Prostate gland (tissue), 2 donors: ENCODE data around the gene RSPO3. TPM values are rescaled to one million over a fixed set of nuclear protein-coding genes. Genes with fewer than 3 reads are reported as not detected.

Source experiments
- DNase-seq: peaks from one replicate; pipeline ENCODE4 v3.0.0-alpha.2; 2019; ENCODE audit warnings: low spot score
- H3K27ac ChIP-seq, 2 donors: fragments of 200-600 bp; sonication (generic); 2 replicates each; pipeline ENCODE4 v1.5.1; 2017 to 2019
- H3K27me3 ChIP-seq: fragments of 200-600 bp; sonication (generic); replicated peaks from 2 replicates; pipeline ENCODE4 v1.5.1; 2019; ENCODE audit not compliant: insufficient read depth
- H3K36me3 ChIP-seq, 2 donors: fragments of 200-600 bp; sonication (generic); 1 replicate in 1 of 2; 2 replicates in 1 of 2; pipeline versions ENCODE4 v1.5.1 to v1.8.1; 2017 to 2019
- H3K4me1 ChIP-seq: fragments of 200-600 bp; sonication (generic); replicated peaks from 2 replicates; pipeline ENCODE4 v1.5.1; 2019
- H3K4me3 ChIP-seq, 2 donors: fragments of 200-600 bp; sonication (generic); 2 replicates each; pipeline ENCODE4 v1.5.1; 2017 to 2019
- H3K9me3 ChIP-seq: fragments of 200-600 bp; sonication (generic); 2 replicates; pipeline ENCODE4 v1.5.1; 2017
- CTCF ChIP-seq, 4 experiments: fragments of 200-600 bp in 2 of 4; fragments of 450-650 bp in 2 of 4; sonication (generic) in 2 of 4; IDR thresholded peaks; 1 replicate in 3 of 4; 2 replicates in 1 of 4; pipeline ENCODE4 v1.5.1; 2016 to 2019; ENCODE audit warnings: antibody characterized with exemption in 4 of 4, mild to moderate bottlenecking in 2 of 4, moderate library complexity in 2 of 4
- POLR2A ChIP-seq: fragments of 450-650 bp; IDR thresholded peaks from one replicate; pipeline ENCODE4 v1.6.1; 2016; ENCODE audit warnings: antibody characterized with exemption, mild to moderate bottlenecking
- POLR2AphosphoS5 ChIP-seq: sonication (generic); formaldehyde crosslinking; IDR thresholded peaks from one replicate; pipeline ENCODE4 v1.6.1; 2017; ENCODE audit warnings: antibody characterized with exemption
- WGBS: methylation state at CpG from one replicate; pipeline ENCODE4 v1.1.5; 2018; 5-methylcytosine and 5-hydroxymethylcytosine counted together
- intact Hi-C: fragments of 100-400 bp; cut with DNase I; formaldehyde crosslinking; loops from one replicate; pipeline ENCODE4 v1.14.2; 2022
- total RNA-seq, 2 donors: library from RNA; depleted of rRNA; stranded (reverse); fragments of >200 nt; gene quantifications; one replicate each; pipeline ENCODE4 v1.1.0, GENCODE V29; 2016

Gene RSPO3
- total RNA-seq, 2 donors from 2014 or later, result 1.9 to 4.8 TPM

- Histone ChIP-seq H3K27ac (no peak overlapping the region), H3K4me1 (no peaks in the 10 kb centered on the region), H3K36me3 (no peaks in the 10 kb centered on the region), H3K27me3 (no peaks in the 10 kb centered on the region), H3K4me3 (no peak overlapping the region), H3K9me3 (no peaks in the 10 kb centered on the region)
- TF ChIP-seq POLR2AphosphoS5 (no peak), CTCF (IDR thresholded peaks at IDR 0.05) (no peak), POLR2A (no peak)
- WGBS, result 79% methylated on average over 4 of the region's 4 CpGs
- intact Hi-C loops, result no loop called here
- no peak for DNase-seq
Observed at GRCh38 chr6:127129251-127129650, 10.8 kb downstream of the RSPO3 start.

GRCh38 chr6:127131275-127131674 is 12.8 kb downstream of the RSPO3 start:
- H3K27ac ChIP-seq, result no peak overlapping the region
- DNase-seq, result no peak
- intact Hi-C loops, result no loop called here
- WGBS, result 32% methylated on average over 3 of the region's 3 CpGs
- H3K36me3 ChIP-seq, result no peaks in the 10 kb centered on the region
- TF ChIP-seq POLR2AphosphoS5, result no peak
- no peak for TF ChIP-seq CTCF (IDR thresholded peaks at IDR 0.05)
- TF ChIP-seq POLR2A, result no peak
- H3K4me1 ChIP-seq, result no peaks in the 10 kb centered on the region
- H3K4me3 ChIP-seq, result no peak overlapping the region
- no peaks in the 10 kb centered on the region for H3K9me3 ChIP-seq
- no peaks in the 10 kb centered on the region for H3K27me3 ChIP-seq

GRCh38 chr6:127131772-127132376 is 13.4 kb downstream of the RSPO3 start:
- Histone ChIP-seq H3K9me3 (no peaks in the 10 kb centered on the region), H3K27me3 (no peaks in the 10 kb centered on the region), H3K4me3 (no peak overlapping the region), H3K4me1 (no peaks in the 10 kb centered on the region), H3K27ac (no peak overlapping the region), H3K36me3 (no peaks in the 10 kb centered on the region)
- no peak for DNase-seq
- intact Hi-C loops, result no loop called here
- TF ChIP-seq POLR2AphosphoS5, result no peak
- no peak for TF ChIP-seq POLR2A
- no peak for TF ChIP-seq CTCF (IDR thresholded peaks at IDR 0.05)

GRCh38 chr6:127134136-127134535 is 15.7 kb downstream of the RSPO3 start:
- TF ChIP-seq POLR2A (no peak), POLR2AphosphoS5 (no peak), CTCF (IDR thresholded peaks at IDR 0.05) (no peak)
- no peaks in the 10 kb centered on the region for H3K27me3 ChIP-seq
- H3K4me3 ChIP-seq, result no peak overlapping the region
- no peaks in the 10 kb centered on the region for H3K36me3 ChIP-seq
- intact Hi-C loops, result no loop called here
- no peaks in the 10 kb centered on the region for H3K4me1 ChIP-seq
- 50% methylated on average over 1 of the region's 1 CpG for WGBS
- no peak for DNase-seq
- H3K27ac ChIP-seq, result no peak overlapping the region
- no peaks in the 10 kb centered on the region for H3K9me3 ChIP-seq

- 72% methylated on average over 4 of the region's 4 CpGs for WGBS
- Histone ChIP-seq H3K4me3 (no peak overlapping the region), H3K9me3 (no peaks in the 10 kb centered on the region), H3K36me3 (no peaks in the 10 kb centered on the region), H3K4me1 (no peaks in the 10 kb centered on the region), H3K27ac (no peak overlapping the region), H3K27me3 (no peaks in the 10 kb centered on the region)
- intact Hi-C loops, result no loop called here
- DNase-seq, result no peak
- no peak for TF ChIP-seq POLR2A
- TF ChIP-seq CTCF (IDR thresholded peaks at IDR 0.05), result no peak
- TF ChIP-seq POLR2AphosphoS5, result no peak
Observed at GRCh38 chr6:127136786-127137185, 18.3 kb downstream of the RSPO3 start.
